HG03045 (cell line): Measurements from ENCODE around the gene MACROD2.

Experiments
- ATAC-seq: cut with Tn5 transposase; IDR thresholded peaks from one replicate; pipeline ENCODE4 v1.9.1; 2021; ENCODE audit warnings: mild to moderate bottlenecking, moderate library complexity; ENCODE audit not compliant: unreplicated experiment

The MACROD2 gene

GRCh38 chr20:14622796-14623195, 627.5 kb downstream of the MACROD2 start:
- no peak for ATAC-seq

GRCh38 chr20:14631011-14631410, 635.7 kb downstream of the MACROD2 start:
- no peak for ATAC-seq

- no peak for ATAC-seq
Observed at GRCh38 chr20:14632906-14633305, 637.6 kb downstream of the MACROD2 start.

- ATAC-seq = no peak
Observed at GRCh38 chr20:14633507-14633906, 638.2 kb downstream of the MACROD2 start.

- ATAC-seq = no peak
Observed at GRCh38 chr20:14634665-14635064, 639.3 kb downstream of the MACROD2 start.

- ATAC-seq = no peak
Observed at GRCh38 chr20:14637441-14637840, 642.1 kb downstream of the MACROD2 start.

GRCh38 chr20:14643146-14643545, 647.8 kb downstream of the MACROD2 start:
- ATAC-seq = no peak

GRCh38 chr20:14643556-14643955, 648.2 kb downstream of the MACROD2 start:
- no peak for ATAC-seq

GRCh38 chr20:14644306-14645097, 649.2 kb downstream of the MACROD2 start:
- no peak for ATAC-seq

- no peak for ATAC-seq
Observed at GRCh38 chr20:14647016-14647415, 651.7 kb downstream of the MACROD2 start.

GRCh38 chr20:14649662-14650061, 654.3 kb downstream of the MACROD2 start:
- no peak for ATAC-seq

GRCh38 chr20:14657266-14658005, 662.1 kb downstream of the MACROD2 start:
- no peak for ATAC-seq

- no peak for ATAC-seq
Observed at GRCh38 chr20:14664101-14664500, 668.8 kb downstream of the MACROD2 start.

- no peak for ATAC-seq
Observed at GRCh38 chr20:14666696-14667095, 671.4 kb downstream of the MACROD2 start.

GRCh38 chr20:14667226-14667625, 671.9 kb downstream of the MACROD2 start:
- ATAC-seq = no peak

GRCh38 chr20:14672066-14672465, 676.8 kb downstream of the MACROD2 start:
- ATAC-seq = no peak

GRCh38 chr20:14673164-14673563, 677.8 kb downstream of the MACROD2 start:
- ATAC-seq = no peak

GRCh38 chr20:14677455-14677854, 682.1 kb downstream of the MACROD2 start:
- no peak for ATAC-seq

- ATAC-seq = no peak
Observed at GRCh38 chr20:14685183-14685582, 689.9 kb downstream of the MACROD2 start.

- ATAC-seq = no peak
Observed at GRCh38 chr20:14687313-14687712, 692.0 kb downstream of the MACROD2 start.

GRCh38 chr20:14688005-14688404, 692.7 kb downstream of the MACROD2 start:
- no peak for ATAC-seq

- no peak for ATAC-seq
Observed at GRCh38 chr20:14691994-14692393, 696.7 kb downstream of the MACROD2 start.
